Esophagus muscularis mucosa (tissue), 3 donors: ENCODE results near the gene RPH3AL.

Source experiments
- CTCF ChIP-seq, 3 experiments: fragments of 200-600 bp in 2 of 3; fragments of 450-650 bp in 1 of 3; sonication (generic) in 2 of 3; IDR thresholded peaks; one replicate each; pipeline ENCODE4 v1.5.1; 2017 to 2019; ENCODE audit warnings: antibody characterized with exemption in 3 of 3, mild to moderate bottlenecking in 2 of 3, moderate library complexity in 1 of 3
- POLR2A ChIP-seq: fragments of 450-650 bp; IDR thresholded peaks from one replicate; pipeline ENCODE4 v1.6.1; 2017; ENCODE audit warnings: antibody characterized with exemption, moderate library complexity, mild to moderate bottlenecking, low read depth

DNA sequence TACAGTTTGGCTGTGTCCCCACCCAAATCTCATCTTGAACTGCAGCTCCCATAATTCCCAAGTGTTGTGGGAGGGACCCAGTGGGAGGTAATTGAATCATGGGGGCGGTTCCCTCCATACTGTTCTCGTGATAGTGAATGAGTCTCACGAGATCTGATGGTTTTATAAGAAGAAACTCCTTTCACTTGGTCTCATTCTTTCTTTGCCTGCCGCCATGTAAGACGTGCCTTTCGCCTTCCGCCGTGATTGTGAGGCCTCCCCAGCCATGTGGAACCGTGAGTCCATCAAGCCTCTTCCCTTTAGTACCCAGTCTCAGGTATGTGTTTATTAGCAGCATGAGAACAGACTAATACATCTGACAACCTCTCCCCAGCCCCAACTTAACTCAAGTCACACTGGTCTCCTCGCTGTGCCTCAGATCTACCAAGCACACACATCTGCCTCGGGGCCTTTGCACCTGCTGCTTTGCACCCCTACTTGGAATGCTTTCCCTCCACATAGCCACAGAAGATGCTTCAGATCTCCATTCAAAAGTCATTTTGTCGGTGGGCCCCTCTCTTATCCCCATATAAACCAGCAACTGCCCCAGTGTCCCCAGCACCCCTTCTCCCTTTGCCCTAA is 74.4 kb downstream of the RPH3AL start:
- no peak for TF ChIP-seq CTCF (IDR thresholded peaks at IDR 0.05)
- TF ChIP-seq POLR2A, result no peak
